ENCODE results near the gene FAM219B.

FAM219B gene

DNA sequence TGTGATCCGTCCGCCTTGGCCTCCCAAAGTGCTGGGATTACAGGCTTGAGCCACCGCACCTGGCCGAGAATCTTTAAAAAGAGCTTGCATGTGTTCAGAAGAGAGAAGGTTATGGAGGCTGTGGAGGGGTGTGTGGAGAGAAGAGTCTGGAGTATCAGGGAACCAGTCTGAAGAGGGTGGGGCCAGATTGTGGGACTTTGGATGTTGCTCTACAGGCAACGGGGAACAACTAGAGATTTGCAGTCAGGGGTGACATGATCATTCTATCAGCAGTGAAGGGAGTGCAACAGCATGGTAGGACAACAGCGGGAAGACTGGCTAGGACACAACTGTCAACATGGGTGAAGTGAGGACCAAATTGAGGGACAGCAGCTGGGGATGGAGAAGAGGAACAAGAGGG, 42.4 kb downstream of the FAM219B start:
- Histone ChIP-seq H3K27ac (no peak overlapping the region), H3K9me3 (ENCODE audit: severe bottlenecking) (no peaks in the 10 kb centered on the region), H3K27me3 (ENCODE audit: insufficient read depth, low read depth, severe bottlenecking) (no peaks in the 10 kb centered on the region), H3K36me3 (peaks cover 22% of the 10 kb centered on the region), H3K4me3 (ENCODE audit: low read depth, low read length) (no peak overlapping the region)
- no peak for DNase-seq
- TF ChIP-seq, protein P1, sequence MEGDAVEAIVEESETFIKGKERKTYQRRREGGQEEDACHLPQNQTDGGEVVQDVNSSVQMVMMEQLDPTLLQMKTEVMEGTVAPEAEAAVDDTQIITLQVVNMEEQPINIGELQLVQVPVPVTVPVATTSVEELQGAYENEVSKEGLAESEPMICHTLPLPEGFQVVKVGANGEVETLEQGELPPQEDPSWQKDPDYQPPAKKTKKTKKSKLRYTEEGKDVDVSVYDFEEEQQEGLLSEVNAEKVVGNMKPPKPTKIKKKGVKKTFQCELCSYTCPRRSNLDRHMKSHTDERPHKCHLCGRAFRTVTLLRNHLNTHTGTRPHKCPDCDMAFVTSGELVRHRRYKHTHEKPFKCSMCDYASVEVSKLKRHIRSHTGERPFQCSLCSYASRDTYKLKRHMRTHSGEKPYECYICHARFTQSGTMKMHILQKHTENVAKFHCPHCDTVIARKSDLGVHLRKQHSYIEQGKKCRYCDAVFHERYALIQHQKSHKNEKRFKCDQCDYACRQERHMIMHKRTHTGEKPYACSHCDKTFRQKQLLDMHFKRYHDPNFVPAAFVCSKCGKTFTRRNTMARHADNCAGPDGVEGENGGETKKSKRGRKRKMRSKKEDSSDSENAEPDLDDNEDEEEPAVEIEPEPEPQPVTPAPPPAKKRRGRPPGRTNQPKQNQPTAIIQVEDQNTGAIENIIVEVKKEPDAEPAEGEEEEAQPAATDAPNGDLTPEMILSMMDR (IDR thresholded peaks at IDR 0.05; ENCODE audit: low read depth, low read length) = no peak

DNA sequence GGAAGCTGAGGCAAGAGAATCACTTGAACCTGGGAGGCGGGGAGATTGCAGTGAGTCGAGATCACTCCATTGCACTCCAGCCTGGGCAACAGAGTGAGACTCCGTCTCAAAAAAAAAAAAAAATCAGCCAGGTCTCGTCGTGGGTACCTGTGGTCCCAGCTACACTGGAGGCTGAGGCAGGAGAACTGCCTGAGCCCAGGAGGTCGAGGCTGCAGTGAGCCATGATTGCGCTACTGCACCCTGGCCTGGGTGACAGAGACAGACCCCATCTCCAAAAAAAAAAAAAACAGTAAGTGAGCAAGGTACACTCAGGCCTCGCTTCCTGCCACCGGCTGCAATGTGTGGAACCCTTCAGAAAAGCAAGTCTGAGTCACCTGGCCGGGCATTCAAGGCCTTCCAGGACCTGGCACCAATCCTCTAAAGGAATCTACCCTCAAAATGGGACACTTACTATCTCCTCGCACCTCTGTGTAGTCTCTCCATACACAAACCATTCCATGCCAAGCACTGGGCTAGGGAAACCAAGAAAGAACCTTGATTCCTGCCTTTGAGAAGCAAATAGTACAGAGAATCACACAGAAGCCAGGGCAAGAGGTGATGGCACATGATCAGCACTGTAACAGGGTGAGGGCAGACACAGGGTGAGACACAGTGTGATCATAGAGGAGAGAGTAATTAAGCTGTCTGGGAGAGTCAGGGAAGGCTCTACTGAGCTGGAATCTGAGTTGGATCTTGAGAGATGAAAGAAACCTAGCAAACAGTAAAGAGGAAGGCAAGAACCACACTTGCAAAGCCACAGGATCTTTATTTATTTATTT, 43.2 kb downstream of the FAM219B start:
- Histone ChIP-seq H3K4me3 (ENCODE audit: low read depth, low read length) (no peak overlapping the region), H3K27ac (no peak overlapping the region), H3K9me3 (ENCODE audit: severe bottlenecking) (no peaks in the 10 kb centered on the region), H3K36me3 (peaks cover 16% of the 10 kb centered on the region), H3K27me3 (ENCODE audit: insufficient read depth, low read depth, severe bottlenecking) (no peaks in the 10 kb centered on the region)
- DNase-seq = no peak
- TF ChIP-seq, protein P1 (IDR thresholded peaks at IDR 0.05; ENCODE audit: low read depth, low read length) = no peak

DNA sequence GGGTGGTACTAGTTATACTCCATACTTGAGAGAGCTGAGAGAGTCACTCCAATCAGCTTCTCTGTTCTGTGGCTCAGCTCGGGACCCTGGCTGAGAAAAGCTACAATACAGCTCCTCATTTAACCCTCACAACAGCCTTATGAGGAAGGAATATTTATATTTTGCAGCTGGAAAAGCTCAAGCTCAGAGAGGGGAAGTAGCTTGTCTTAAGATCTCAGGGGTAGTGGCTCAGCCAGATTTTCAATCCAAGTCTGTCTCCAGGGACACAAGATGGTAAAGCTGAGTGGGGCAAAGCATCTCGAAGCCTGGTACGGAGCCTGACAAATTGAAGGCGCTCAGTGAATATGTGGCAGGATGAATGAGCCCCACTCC, 48.3 kb downstream of the FAM219B start:
- no peak for DNase-seq
- Histone ChIP-seq H3K27me3 (ENCODE audit: insufficient read depth, low read depth, severe bottlenecking) (no peaks in the 10 kb centered on the region), H3K4me3 (ENCODE audit: low read depth, low read length) (no peak overlapping the region), H3K36me3 (peaks cover 13% of the 10 kb centered on the region), H3K9me3 (ENCODE audit: severe bottlenecking) (no peaks in the 10 kb centered on the region), H3K27ac (no peak overlapping the region)
- TF ChIP-seq, protein P1 (IDR thresholded peaks at IDR 0.05; ENCODE audit: low read depth, low read length) = no peak

DNA sequence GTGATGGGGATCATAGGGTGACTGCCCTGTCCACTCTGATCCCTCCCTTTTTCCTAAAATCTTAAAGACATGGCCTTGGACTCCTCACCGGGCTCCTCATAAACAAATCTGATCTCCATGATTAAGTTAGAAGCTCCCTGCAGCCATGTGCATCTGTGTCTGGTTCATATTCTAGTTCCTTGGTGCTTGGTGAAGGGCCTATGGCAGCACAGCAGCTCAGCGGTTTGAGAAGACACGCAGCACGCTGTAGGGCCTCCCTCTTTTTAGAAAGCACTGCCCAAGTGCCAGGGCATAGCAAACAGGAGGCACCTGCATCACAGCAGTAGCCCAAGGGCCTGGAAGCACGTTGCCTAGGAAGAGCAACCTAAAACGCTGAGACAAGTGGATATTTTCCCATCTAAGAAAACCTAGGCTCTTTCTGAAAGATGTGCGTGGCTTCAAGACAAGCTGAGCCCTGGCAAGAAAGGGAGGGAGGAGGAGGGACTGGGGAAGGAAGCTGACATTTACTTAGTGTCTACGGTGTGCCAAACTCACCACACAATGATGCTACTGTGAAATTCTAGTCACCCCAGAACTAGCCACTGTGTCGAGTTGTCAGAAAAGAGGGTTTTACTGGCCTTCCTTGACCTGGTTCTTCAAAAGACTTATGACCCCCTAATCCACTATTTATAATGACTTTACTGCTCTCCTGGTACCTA, 48.8 kb downstream of the FAM219B start:
- no peak overlapping the region for H3K27ac ChIP-seq

DNA sequence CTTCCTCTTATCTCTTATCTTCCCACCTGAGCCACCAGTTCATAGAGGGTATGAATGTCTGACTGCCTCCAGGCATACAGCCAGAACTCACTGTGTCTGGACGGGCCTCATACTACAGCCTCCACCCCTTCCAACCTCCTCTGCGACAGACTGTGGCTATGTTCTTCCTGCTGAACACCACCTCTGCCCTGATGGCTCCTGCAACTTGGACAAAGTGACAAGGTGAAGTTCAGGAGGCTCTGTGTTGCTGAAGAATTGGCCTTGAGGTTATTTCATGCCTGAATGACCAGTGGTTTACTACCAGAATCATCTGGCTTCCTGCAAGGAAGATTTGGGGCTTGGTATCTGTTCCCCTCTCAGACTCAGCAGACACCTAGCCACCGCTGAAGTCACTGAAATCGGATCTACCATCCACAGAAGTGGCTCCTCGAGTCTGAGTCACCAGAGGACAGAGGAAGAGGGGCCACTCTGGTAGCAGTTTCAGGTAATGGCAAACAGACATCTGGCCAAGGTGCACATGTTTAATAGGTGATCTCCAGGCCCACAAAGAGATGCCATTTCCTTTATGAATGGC, 49.5 kb downstream of the FAM219B start:
- DNase-seq = no peak
- no peaks in the 10 kb centered on the region for H3K27me3 ChIP-seq (ENCODE audit: insufficient read depth, low read depth, severe bottlenecking)
- TF ChIP-seq, protein P1 (IDR thresholded peaks at IDR 0.05; ENCODE audit: low read depth, low read length) = no peak
- peaks cover 24% of the 10 kb centered on the region for H3K36me3 ChIP-seq
- H3K27ac ChIP-seq = no peak overlapping the region
- H3K9me3 ChIP-seq (ENCODE audit: severe bottlenecking) = no peaks in the 10 kb centered on the region
- no peak overlapping the region for H3K4me3 ChIP-seq (ENCODE audit: low read depth, low read length)

More for the DNA sequence above, 48.8 kb downstream of the FAM219B start:
- Histone ChIP-seq H3K4me3 (ENCODE audit: low read depth, low read length) (no peak overlapping the region), H3K9me3 (ENCODE audit: severe bottlenecking) (no peaks in the 10 kb centered on the region), H3K36me3 (peaks cover 18% of the 10 kb centered on the region), H3K27me3 (ENCODE audit: insufficient read depth, low read depth, severe bottlenecking) (no peaks in the 10 kb centered on the region)
- no peak for DNase-seq
- TF ChIP-seq, protein P1 (IDR thresholded peaks at IDR 0.05; ENCODE audit: low read depth, low read length) = no peak

Data from WERI-Rb-1 (cell line).